Rectal smooth muscle tissue (tissue), 1 donor: Measurements from ENCODE around the gene TGM1.

Experiments used
- H3K27ac ChIP-seq: one replicate; pipeline ENCODE4 v1.7.0; 2013; ENCODE audit warnings: low read depth, low read length, inconsistent platforms
- H3K27me3 ChIP-seq: one replicate; pipeline ENCODE4 v1.7.0; 2013; ENCODE audit warnings: low read length; ENCODE audit not compliant: control insufficient read depth, insufficient read depth
- H3K36me3 ChIP-seq: one replicate; pipeline ENCODE4 v1.7.0; 2013; ENCODE audit warnings: low read length; ENCODE audit not compliant: control insufficient read depth, insufficient read depth
- H3K4me1 ChIP-seq: one replicate; pipeline ENCODE4 v1.7.0; 2013; ENCODE audit warnings: low read length; ENCODE audit not compliant: control insufficient read depth, insufficient read depth
- H3K4me3 ChIP-seq: one replicate; pipeline ENCODE4 v1.7.0; 2013; ENCODE audit warnings: low read length
- H3K9ac ChIP-seq: one replicate; pipeline ENCODE4 v1.7.0; 2013; ENCODE audit warnings: low read length

TGM1 gene

DNA sequence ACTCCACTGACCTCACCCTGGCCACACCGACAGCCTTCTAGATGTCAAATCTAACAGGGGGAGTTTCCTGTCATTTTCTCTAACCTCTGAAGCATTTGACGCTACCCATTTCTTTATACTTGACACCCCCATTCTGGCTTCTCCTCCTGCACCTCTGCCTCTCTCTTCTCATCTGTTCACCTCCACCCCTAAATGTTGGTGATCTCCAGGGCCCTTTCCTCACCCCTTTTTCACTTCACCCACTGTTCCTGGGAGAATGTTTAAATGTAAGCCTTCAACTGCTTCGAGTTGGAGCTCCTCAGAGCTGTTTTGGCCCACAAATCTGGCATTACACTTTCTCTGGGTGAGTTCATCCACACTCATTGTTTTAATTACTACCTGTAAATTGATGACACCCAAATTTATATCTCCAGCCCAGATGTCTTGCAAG, 8.9 kb upstream of the TGM1 start:
- Histone ChIP-seq H3K4me3 (peak overlapping the region; percentile 73), H3K27me3 (no peaks in the 10 kb centered on the region), H3K36me3 (no peaks in the 10 kb centered on the region), H3K27ac (peak overlapping the region; percentile 91), H3K4me1 (no peaks in the 10 kb centered on the region), H3K9ac (no peak overlapping the region)

DNA sequence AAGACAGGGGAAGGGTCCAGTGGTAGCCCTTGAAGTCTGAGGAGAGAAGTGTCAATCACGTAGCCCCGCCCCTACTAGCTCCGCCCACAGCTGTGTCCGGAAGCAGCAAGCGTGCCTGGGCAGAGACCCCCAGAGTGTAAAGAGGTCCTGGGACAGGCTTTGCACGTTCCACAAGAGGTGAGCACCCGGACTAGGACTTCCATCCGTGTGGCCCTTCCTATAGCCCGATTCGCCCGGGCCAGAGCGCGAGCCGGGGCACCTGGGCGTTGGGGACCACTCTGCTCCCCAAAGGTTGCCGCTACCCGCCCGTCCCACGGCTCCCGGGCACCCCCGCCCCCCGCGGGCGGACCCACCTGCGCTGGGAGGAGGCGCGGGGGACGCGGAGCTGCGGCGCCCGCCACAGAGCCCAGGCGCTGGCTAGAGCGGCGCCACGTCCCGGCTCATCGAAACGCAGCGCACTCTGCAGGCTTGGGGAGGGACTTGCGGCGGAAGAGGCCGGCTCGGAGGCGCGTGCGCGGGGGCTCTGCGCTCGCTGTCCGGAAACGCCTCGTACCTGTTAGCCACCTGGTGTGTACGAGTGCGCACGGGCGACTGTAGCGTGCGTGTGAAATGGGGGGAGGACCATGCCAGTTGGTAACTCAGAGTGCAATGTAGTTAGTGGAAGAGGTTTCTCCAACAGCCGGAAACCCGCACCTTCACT, 8.3 kb upstream of the TGM1 start, which contains the start of gene RABGGTA:
Gene RABGGTA, minus strand, starts transcription at position 464 of the 700 bp plus-strand sequence. CDS start 482 bp downstream, outside the sequence.
- H3K9ac ChIP-seq = peak within 1 kb of the TSS; percentile 60
- peak within 1 kb of the TSS; percentile 91 for H3K27ac ChIP-seq
- peak within 1 kb of the TSS; percentile 73 for H3K4me3 ChIP-seq
- no peaks in the 10 kb centered on the region for H3K36me3 ChIP-seq
- no peaks in the 10 kb centered on the region for H3K27me3 ChIP-seq
- no peaks in the 10 kb centered on the region for H3K4me1 ChIP-seq

- Histone ChIP-seq H3K27ac (peak overlapping the region; percentile 91), H3K4me3 (peak overlapping the region; percentile 73), H3K4me1 (no peaks in the 10 kb centered on the region), H3K36me3 (no peaks in the 10 kb centered on the region), H3K9ac (peak overlapping the region; percentile 60), H3K27me3 (no peaks in the 10 kb centered on the region)
These were observed 7.7 kb upstream of the TGM1 start for GRCh38 chr14:24270537-24271133.

DNA sequence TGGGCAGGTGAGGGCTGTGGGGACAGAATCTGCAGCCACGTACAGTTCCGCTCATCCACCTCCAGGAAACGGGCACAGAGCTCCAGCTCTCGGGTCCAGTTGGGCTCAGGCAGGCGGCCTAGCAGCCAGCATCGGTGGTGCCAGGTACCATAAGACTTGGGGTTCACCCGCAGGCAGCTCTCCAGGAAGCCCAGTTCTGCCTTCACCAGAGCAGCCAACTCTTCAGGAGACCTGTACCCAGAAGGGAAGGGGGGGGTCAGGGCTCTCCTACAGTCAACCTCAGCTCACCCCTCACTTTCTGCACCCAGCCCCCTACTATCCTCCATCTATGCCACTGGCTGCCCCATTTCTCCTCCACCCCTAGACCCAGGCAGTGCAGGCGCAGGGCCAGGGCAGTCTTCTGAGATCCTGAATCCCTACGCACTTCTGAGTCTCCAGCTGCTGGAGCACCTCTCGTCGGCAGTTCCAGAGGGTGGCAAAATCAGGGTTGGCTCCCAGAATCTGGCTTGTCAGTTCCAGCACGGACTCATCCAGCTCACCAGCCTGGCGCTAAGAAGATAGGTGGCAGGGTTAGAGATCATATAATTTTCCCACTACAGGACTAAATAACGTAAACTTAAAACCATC, 7.0 kb upstream of the TGM1 start:
- H3K27me3 ChIP-seq = no peaks in the 10 kb centered on the region
- no peak overlapping the region for H3K27ac ChIP-seq
- no peak overlapping the region for H3K4me3 ChIP-seq
- H3K9ac ChIP-seq = no peak overlapping the region
- no peaks in the 10 kb centered on the region for H3K36me3 ChIP-seq
- H3K4me1 ChIP-seq = no peaks in the 10 kb centered on the region

GRCh38 chr14:24269368-24269767, 6.4 kb upstream of the TGM1 start:
- Histone ChIP-seq H3K4me3 (no peak overlapping the region), H3K9ac (no peak overlapping the region), H3K36me3 (no peaks in the 10 kb centered on the region), H3K27ac (no peak overlapping the region), H3K4me1 (no peaks in the 10 kb centered on the region), H3K27me3 (no peaks in the 10 kb centered on the region)

DNA sequence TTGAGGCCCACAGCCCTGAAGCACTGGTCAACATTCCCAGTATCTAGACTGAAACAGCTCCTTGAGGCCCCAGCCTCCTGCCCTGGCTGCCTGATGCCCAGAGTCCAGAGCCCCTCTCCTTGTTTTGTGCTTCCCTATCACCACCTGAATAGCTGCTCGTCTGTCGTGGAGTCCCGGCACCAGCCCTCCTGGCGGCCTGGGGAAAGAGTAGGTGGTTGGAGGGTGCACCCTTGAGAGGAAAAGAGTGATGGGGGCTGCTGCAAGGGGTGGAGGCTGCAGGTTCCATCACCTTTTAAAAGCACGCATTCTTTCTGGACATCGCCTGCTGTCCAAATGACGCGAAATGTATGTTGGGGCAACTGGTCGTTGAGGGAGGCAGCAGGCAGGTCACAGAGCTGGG, 5.2 kb upstream of the TGM1 start:
- Histone ChIP-seq H3K36me3 (no peaks in the 10 kb centered on the region), H3K9ac (no peak overlapping the region), H3K27me3 (no peaks in the 10 kb centered on the region), H3K4me1 (no peaks in the 10 kb centered on the region), H3K4me3 (no peak overlapping the region), H3K27ac (no peak overlapping the region)

- no peaks in the 10 kb centered on the region for H3K27me3 ChIP-seq
- no peak overlapping the region for H3K4me3 ChIP-seq
- H3K36me3 ChIP-seq = no peaks in the 10 kb centered on the region
- H3K9ac ChIP-seq = no peak overlapping the region
- H3K4me1 ChIP-seq = no peaks in the 10 kb centered on the region
- H3K27ac ChIP-seq = no peak overlapping the region
These were observed 4.5 kb upstream of the TGM1 start for GRCh38 chr14:24267516-24267915.

DNA sequence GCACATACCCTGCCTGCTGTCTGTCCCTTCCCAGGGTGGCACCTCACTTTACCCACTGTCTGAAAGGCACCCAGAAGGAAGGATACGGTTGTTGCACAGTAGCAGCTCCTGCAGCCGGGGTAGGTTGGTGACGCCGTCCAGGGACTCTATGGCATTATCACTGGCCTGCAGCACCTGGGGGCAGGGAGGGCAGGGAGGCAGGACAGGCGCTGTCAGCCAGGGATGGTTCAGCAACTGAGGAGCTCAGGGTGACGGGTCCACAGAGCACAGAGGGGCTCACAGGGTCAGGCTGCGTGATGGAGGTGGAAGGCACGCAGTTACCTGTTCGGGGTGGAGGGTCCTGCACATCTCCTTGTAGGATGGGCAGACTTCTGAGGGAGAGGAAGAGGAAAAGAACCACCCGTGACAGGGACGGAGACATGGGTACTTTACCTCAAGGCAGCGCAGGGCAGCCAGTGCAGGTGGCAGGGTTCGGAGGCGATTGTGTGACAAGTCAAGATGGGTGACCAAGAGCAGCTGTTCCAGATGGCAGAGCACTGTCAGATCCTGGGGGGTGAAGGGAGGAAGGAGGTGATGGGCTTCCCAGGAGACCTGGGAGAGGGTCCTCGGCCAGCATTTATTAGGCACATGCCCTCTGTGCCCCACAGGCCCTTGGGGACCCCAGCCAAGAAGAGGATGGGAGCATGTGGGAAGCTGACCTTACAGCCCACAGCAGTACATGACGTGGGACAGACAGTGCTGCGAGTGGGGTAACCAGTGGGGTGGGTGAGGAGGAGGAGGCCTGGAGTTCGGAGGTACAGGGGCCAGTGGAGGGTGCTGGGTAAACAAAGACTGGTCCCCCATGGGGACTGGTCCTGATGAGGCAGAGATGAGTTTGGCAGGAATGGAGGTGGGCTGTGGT, 3.6 kb upstream of the TGM1 start:
- no peaks in the 10 kb centered on the region for H3K4me1 ChIP-seq
- H3K4me3 ChIP-seq = no peak overlapping the region
- H3K36me3 ChIP-seq = no peaks in the 10 kb centered on the region
- H3K9ac ChIP-seq = no peak overlapping the region
- no peak overlapping the region for H3K27ac ChIP-seq
- no peaks in the 10 kb centered on the region for H3K27me3 ChIP-seq

DNA sequence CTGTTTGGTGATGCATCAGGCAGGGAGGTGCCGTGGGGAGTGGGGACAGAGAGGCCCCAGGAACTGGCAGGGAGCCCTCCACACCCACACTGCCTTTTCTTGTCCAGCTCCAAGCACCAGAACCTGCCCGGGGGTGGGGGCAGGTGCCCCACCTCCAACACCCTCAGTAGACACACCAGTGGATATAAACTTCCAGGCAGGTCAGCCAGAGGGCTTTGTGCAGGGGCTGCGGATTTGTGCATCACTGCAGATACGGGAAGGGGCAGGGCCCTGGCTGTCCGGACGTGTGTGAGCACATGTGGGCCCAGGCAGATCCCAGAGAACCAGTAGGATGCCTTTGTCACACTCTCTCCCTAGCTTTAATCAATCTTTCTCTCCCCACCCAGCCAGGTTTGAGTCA, 1.3 kb upstream of the TGM1 start:
- no peaks in the 10 kb centered on the region for H3K36me3 ChIP-seq
- H3K27ac ChIP-seq = no peak overlapping the region
- no peaks in the 10 kb centered on the region for H3K27me3 ChIP-seq
- H3K9ac ChIP-seq = no peak overlapping the region
- no peak overlapping the region for H3K4me3 ChIP-seq
- H3K4me1 ChIP-seq = no peaks in the 10 kb centered on the region

GRCh38 chr14:24263848-24264247, 871 bp upstream of the TGM1 start:
- H3K9ac ChIP-seq = no peak overlapping the region
- no peaks in the 10 kb centered on the region for H3K27me3 ChIP-seq
- H3K36me3 ChIP-seq = no peaks in the 10 kb centered on the region
- no peaks in the 10 kb centered on the region for H3K4me1 ChIP-seq
- no peak overlapping the region for H3K4me3 ChIP-seq
- no peak overlapping the region for H3K27ac ChIP-seq

DNA sequence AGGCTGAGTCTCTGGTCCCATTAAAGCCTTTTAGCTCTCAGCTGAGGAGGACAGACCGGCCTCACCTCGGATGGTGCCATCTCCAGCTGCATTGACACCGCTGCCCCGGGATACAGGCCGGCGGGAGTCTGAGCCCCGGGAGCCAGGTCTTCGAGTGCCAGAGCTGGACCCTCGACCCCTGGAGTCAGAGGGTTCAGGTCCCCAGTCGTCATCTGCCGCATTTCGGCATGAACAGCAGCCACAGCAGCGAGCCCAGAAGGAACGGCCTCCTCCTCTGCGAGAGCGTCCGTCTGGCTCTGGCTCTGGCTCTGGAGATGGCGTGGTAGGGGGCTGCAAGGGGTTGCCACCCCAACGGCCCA, 1.0 kb downstream of the TGM1 start:
- Histone ChIP-seq H3K4me1 (no peaks in the 10 kb centered on the region), H3K27me3 (no peaks in the 10 kb centered on the region), H3K36me3 (no peaks in the 10 kb centered on the region), H3K27ac (no peak overlapping the region), H3K9ac (no peak overlapping the region), H3K4me3 (no peak overlapping the region)

DNA sequence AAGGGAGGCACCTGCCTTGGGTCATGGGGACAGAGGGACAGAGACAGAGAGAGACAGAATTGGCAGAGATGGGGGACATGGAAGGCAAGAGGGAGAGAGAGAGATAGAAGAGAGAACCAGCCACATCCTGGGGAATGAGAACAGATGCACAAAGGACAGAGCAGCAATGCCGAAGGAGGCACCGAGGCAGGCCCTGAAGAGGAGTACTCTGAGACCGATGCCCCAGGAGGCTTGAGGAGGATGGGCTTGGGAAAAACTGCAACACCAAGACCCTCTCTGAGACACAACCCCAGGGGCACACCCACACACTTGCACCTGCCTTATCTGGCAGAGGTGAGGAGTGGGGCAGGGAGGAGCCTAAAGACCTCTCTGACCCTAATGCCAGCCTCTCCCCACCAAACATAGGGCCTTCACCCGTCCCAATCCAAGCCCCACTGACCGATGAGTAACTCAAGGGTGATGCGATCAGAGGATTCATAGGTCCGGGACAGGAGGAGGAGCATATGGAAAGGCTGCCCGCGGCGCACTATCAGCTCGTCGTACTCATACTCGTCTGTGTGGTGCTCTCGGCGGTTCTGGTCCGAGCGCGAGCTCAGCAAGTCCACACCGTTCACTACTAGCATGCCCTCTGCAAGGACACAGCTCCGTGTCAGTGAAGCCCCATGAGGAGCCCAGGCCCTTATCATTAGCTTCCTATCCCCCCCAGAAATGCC, 1.6 kb downstream of the TGM1 start:
- Histone ChIP-seq H3K9ac (no peak overlapping the region), H3K4me1 (no peaks in the 10 kb centered on the region), H3K36me3 (no peaks in the 10 kb centered on the region), H3K4me3 (no peak overlapping the region), H3K27me3 (no peaks in the 10 kb centered on the region), H3K27ac (no peak overlapping the region)
